ENCODE data around the gene FAM98B.
A peak's percentile ranks its signal among the peaks of the same experiment; 100 is the strongest.

DNA sequence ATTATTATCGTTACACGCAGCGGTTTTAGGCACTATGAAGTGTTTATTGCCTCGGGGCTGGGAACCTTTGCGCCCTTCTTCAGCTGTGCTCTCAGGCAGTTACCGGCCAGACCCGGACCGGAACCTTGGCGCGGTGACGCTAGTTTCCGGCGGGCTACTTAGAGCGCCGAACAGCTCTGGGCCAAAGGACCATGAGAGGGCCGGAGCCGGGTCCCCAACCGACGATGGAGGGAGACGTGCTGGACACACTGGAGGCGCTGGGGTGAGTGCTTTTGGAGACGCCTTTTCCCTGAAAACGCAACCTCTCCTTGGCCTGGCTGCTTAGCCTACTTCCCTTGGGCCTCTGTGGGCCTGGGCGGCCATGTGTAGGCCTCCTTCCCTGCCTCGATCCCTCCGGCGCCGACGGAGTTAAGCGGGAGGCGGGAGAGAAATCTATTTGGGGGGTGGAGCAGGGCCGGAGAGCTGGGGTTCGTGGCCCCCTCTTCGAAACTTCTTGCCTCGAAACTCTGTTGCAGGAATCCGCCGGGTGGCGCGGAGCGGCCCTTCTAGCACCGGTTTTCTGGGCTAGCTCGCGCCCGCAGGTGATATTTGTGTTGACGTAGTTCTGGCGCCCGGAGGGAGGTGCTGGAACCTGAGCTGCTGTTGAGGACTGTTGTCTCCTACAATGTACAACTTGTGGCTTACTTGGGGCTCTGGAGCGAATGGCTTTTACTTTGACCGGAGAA lies at the start of gene FAM98B:
- TF ChIP-seq, protein P1, sequence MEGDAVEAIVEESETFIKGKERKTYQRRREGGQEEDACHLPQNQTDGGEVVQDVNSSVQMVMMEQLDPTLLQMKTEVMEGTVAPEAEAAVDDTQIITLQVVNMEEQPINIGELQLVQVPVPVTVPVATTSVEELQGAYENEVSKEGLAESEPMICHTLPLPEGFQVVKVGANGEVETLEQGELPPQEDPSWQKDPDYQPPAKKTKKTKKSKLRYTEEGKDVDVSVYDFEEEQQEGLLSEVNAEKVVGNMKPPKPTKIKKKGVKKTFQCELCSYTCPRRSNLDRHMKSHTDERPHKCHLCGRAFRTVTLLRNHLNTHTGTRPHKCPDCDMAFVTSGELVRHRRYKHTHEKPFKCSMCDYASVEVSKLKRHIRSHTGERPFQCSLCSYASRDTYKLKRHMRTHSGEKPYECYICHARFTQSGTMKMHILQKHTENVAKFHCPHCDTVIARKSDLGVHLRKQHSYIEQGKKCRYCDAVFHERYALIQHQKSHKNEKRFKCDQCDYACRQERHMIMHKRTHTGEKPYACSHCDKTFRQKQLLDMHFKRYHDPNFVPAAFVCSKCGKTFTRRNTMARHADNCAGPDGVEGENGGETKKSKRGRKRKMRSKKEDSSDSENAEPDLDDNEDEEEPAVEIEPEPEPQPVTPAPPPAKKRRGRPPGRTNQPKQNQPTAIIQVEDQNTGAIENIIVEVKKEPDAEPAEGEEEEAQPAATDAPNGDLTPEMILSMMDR (conservative IDR thresholded peaks at IDR 0.05 in 1 of 2, IDR thresholded peaks at IDR 0.05 in 1 of 2; ENCODE audit: extremely low read depth in 1 of 2, insufficient read depth in 1 of 2, low read depth in 1 of 2, low read length in 2 of 2) = peak in 1 of 2 donors; percentile 12
- TF ChIP-seq EZH2 (IDR thresholded peaks at IDR 0.05; ENCODE audit: borderline replicate concordance, low read length) = no peak

Measured in mammary epithelial cell (primary cell).